Frontal cortex (tissue), 4 donors: ENCODE data around the gene EMC6. TPM values are rescaled to one million over a fixed set of nuclear protein-coding genes. Genes with fewer than 3 reads are reported as not detected.
"Not testable (repeated sequence)": the region's sequence is repeated elsewhere in the genome, so short reads cannot be mapped to it uniquely, and the experiment has no call there.

Experiments
- DNase-seq, 2 donors: peaks; one replicate each; pipeline ENCODE4 v3.0.0; 2012; ENCODE audit warnings: low spot score in 2 of 2
- FAIRE-seq: peaks from 2 replicates; lab custom pipeline; 2012; peaks lifted over from hg19 to GRCh38; lab: Jason Lieb, UNC
- total RNA-seq: library from RNA; depleted of rRNA; stranded (reverse); fragments of >200 nt; gene quantifications from one replicate; pipeline ENCODE4 v1.2.3, GENCODE V29; 2014
- donor health status: control.
- donor health status: control.
- donor health status: control.

Gene EMC6
- total RNA-seq, 1 donor from 2014 or later = 7.3 TPM

DNA sequence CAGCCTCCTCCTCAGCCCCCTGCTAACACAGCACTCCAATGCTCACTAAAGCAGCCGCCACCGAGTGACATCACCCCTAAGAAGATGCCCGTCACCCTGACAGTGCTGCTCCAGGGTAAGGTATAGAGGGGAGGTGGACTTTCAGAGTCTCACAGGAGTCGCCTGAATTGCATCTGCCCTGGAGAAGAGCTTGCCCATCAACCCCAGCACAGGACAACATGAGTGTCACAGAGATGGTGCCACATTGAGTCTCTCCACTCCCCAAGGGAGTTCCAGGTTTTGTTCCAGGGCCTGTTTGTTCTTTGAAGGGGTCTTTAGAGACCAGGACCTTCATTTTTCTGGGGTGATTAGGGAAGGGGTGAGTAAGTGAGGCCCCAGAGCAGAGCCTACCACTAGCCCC lies 29.5 kb downstream of the EMC6 start:
- FAIRE-seq (no peak), DNase-seq (no peak)

DNA sequence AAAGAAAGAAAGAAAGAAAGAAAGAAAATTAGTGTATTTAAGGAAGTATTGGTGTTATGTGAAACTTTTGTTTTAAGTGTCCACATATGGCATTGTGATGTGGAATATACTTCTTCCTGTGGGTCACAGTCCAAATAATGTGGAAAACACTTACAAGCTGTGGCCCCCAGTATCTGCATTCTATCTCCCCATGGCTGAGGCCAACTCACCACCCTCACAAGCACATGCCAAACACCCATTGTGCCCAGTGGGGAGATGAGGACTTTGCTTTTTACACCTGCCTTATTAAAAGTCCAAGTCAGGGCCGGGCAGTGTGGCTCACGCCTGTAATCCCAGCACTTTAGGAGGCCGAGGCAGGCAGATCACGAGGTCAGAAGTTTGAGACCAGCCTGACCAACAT lies 31.3 kb downstream of the EMC6 start:
- no peak for FAIRE-seq

DNA sequence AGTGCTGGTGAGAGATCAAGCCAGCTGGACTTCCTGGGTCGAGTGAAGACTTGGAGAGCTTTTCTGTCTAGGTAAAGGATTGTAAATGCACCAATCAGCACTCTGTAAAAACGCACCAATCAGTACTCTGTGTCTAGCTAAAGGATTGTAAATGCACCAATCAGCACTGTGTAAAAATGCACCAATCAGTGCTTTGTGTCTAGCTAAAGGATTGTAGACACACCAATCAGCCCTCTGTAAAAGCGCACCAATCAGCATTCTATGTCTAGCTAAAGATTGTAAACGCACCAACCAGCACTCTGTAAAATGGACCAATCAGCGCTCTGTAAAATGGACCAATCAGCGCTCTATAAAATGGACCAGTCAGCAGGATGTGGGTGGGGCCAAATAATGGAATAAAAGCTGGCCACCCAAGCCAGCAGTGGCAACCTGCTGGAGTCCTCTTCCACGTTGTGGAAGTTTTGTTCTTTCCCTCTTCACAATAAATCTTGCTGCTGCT lies 33.5 kb downstream of the EMC6 start:
- DNase-seq, FAIRE-seq: not testable (repeated sequence)

More for the DNA sequence above, 31.3 kb downstream of the EMC6 start:
- no peak for DNase-seq

- DNase-seq (no peak), FAIRE-seq (no peak)
These were observed 36.5 kb downstream of the EMC6 start for GRCh38 chr17:3704931-3705717.

DNA sequence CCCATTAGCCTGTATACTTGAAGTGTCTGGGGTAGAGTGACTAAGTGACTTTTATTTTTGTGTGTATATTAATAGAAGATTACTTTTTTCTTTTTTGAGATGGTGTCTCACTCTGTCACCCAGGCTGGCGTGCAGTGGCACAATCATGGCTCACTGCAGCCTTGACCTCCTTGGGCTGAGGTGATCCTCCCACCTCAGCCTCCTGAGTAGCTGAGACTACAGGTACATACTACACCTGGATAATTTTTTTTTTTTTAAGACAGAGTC lies 37.0 kb downstream of the EMC6 start:
- DNase-seq, FAIRE-seq: not testable (repeated sequence)

DNA sequence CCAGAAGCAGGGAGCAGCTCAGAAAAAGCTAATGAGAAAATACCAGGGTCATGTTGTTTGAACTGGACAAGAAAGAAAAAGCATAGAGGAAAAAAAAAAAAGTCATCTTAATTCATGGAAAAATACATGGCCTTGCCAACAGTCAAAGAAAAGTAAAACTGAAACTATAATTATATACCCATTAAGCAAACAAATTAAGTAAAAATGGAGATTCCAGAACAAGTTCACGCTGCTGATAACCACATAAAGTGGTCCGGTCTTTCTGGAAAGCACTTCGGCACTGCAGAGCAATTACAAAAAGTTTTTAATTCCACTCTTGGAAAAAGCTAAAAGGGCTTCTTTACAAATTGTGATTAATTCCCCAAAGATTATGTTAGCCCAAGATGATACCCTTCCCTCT lies 39.8 kb downstream of the EMC6 start:
- DNase-seq (no peak), FAIRE-seq (no peak)

GRCh38 chr17:3710951-3711383 lies 42.4 kb downstream of the EMC6 start:
- no peak for DNase-seq
- FAIRE-seq = no peak

DNA sequence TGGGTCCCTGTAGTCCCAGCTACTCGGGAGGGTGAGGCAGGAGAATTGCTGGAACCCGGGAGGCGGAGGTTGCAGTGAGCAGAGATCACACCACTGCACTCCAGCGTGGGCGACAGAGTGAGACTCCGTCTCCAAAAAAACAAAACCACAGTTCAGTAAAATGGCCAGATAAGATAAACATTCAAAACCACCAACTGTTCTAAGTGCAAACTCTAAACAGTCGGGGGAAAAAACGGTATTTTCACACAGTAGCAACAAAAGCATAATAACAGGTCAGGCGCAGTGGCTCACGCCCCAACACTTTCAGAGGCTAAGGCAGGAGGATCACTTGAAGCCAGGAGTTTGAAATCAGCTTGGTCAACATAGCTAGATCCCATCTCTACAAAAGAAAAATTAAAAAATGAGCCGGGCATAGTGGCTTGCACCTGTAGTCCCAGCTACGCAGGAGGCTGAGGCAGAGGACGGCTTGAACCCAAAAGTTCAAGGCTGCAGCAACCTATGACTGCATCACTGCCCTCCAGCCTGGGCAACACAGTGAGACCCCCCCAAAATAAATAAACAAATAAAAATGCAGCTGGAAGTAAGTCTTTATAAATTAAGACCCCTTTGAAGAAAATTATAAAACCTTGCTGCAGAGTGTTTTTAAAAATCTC lies 44.3 kb downstream of the EMC6 start:
- DNase-seq = no peak
- no peak for FAIRE-seq

GRCh38 chr17:3715296-3715695 lies 46.7 kb downstream of the EMC6 start:
- FAIRE-seq (no peak), DNase-seq (no peak)

GRCh38 chr17:3718201-3718600 lies 49.6 kb downstream of the EMC6 start:
- DNase-seq = no peak
- no peak for FAIRE-seq

GRCh38 chr17:3719265-3719664 lies 50.7 kb downstream of the EMC6 start:
- FAIRE-seq = no peak

More at GRCh38 chr17:3719265-3719664, 50.7 kb downstream of the EMC6 start:
- DNase-seq = no peak

Other genes with a start within 250 kb of the EMC6 start
- gene OR1E2, start 235.0 kb upstream of the EMC6 start, total RNA-seq = not detected
- gene SPATA22, start 197.0 kb upstream of the EMC6 start, total RNA-seq = 3.7 TPM
- gene ASPA, start 192.8 kb upstream of the EMC6 start, total RNA-seq = 0.41 TPM
- 0.82 TPM for gene TRPV3, start 111.0 kb upstream of the EMC6 start, total RNA-seq
- 4.5 TPM for gene TRPV1, start 59.4 kb upstream of the EMC6 start, total RNA-seq
- gene SHPK, start 32.6 kb upstream of the EMC6 start, total RNA-seq = 8.6 TPM
- 5.7 TPM for gene CTNS, start 32.1 kb upstream of the EMC6 start, total RNA-seq
- gene TAX1BP3, start 234 bp upstream of the EMC6 start, total RNA-seq = 26.9 TPM
- 5.3 TPM for gene P2RX5, start 27.3 kb downstream of the EMC6 start, total RNA-seq
- gene HASPIN, start 55.1 kb downstream of the EMC6 start, total RNA-seq = 0.82 TPM
- gene ITGAE, start 132.4 kb downstream of the EMC6 start, total RNA-seq = 11.0 TPM
- 20.8 TPM for gene NCBP3, start 177.4 kb downstream of the EMC6 start, total RNA-seq
- gene CAMKK1, start 224.2 kb downstream of the EMC6 start, total RNA-seq = 9.0 TPM
- gene P2RX1, start 247.7 kb downstream of the EMC6 start, total RNA-seq = not detected